Measurements from ENCODE around the gene VPREB1.
"Not testable (repeated sequence)": the region's sequence is repeated elsewhere in the genome, so short reads cannot be mapped to it uniquely, and the experiment has no call there.

GRCh38 chr22:22209080-22209640 lies 35.4 kb upstream of the VPREB1 start:
- TF ChIP-seq, protein P1, sequence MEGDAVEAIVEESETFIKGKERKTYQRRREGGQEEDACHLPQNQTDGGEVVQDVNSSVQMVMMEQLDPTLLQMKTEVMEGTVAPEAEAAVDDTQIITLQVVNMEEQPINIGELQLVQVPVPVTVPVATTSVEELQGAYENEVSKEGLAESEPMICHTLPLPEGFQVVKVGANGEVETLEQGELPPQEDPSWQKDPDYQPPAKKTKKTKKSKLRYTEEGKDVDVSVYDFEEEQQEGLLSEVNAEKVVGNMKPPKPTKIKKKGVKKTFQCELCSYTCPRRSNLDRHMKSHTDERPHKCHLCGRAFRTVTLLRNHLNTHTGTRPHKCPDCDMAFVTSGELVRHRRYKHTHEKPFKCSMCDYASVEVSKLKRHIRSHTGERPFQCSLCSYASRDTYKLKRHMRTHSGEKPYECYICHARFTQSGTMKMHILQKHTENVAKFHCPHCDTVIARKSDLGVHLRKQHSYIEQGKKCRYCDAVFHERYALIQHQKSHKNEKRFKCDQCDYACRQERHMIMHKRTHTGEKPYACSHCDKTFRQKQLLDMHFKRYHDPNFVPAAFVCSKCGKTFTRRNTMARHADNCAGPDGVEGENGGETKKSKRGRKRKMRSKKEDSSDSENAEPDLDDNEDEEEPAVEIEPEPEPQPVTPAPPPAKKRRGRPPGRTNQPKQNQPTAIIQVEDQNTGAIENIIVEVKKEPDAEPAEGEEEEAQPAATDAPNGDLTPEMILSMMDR (conservative IDR thresholded peaks at IDR 0.05; ENCODE audit: low read depth, low read length) = not testable (repeated sequence)
- TF ChIP-seq EZH2 (IDR thresholded peaks at IDR 0.05; ENCODE audit: low read length, unreplicated experiment) = not testable (repeated sequence)
